T-cell (primary cell): ENCODE results near the gene MAP4K3. TPM values are rescaled to one million over a fixed set of nuclear protein-coding genes. Genes with fewer than 3 reads are reported as not detected.
A peak's percentile ranks its signal among the peaks of the same experiment; 100 is the strongest.

Experiments used
- ATAC-seq, 4 experiments: fragments of 200-7000 bp in 3 of 4; fragments of 150-1000 bp in 1 of 4; cut with Tn5 transposase; replicated peaks in 1 of 4; 1 replicate in 3 of 4; 2 replicates in 1 of 4; pipeline ENCODE4 v1.10.0; 2021; ENCODE audit warnings: moderate library complexity in 3 of 4, mild to moderate bottlenecking in 2 of 4, moderate number of reproducible peaks in 1 of 4
- CTCF ChIA-PET, 2 donors: fragments of 300-600 bp; sonication (Branson Sonifier 250); formaldehyde crosslinking; loops; one replicate each; lab custom pipeline; 2022; ENCODE audit warnings: antibody characterized with exemption in 2 of 2; lab: Charles Lee
- POLR2A ChIA-PET, 2 donors: fragments of 300-600 bp; sonication (Branson Sonifier 250); formaldehyde crosslinking; loops; one replicate each; lab custom pipeline; 2022; ENCODE audit warnings: antibody characterized with exemption in 2 of 2; lab: Charles Lee
- DNase-seq, 35 experiments: peaks; one replicate each; pipeline versions ENCODE4 v3.0.0 to v3.0.0-alpha.2; 2013 to 2023
- H3K27ac ChIP-seq: one replicate; pipeline ENCODE4 v1.5.1; 2013; ENCODE audit warnings: low read length
- H3K27me3 ChIP-seq, 2 experiments: replicated peaks in 1 of 2; 1 replicate in 1 of 2; 2 replicates in 1 of 2; pipeline versions ENCODE4 v1.6.1 to v1.7.0; 2013; ENCODE audit warnings: low read length in 1 of 2, mixed read lengths in 1 of 2; ENCODE audit not compliant: control insufficient read depth in 2 of 2, insufficient read depth in 2 of 2; ENCODE audit errors: extremely low read depth in 1 of 2
- H3K36me3 ChIP-seq, 2 donors: 1 replicate in 1 of 2; 2 replicates in 1 of 2; pipeline versions ENCODE4 v1.6.1 to v1.7.0; 2013; ENCODE audit warnings: low read length in 1 of 2; ENCODE audit not compliant: control insufficient read depth in 2 of 2, insufficient read depth in 1 of 2; ENCODE audit errors: extremely low read depth in 1 of 2
- H3K4me1 ChIP-seq, 2 experiments: 1 replicate in 1 of 2; 2 replicates in 1 of 2; pipeline versions ENCODE4 v1.6.1 to v1.7.0; 2013; ENCODE audit warnings: low read length in 2 of 2, mixed read lengths in 1 of 2; ENCODE audit not compliant: insufficient read depth in 2 of 2, control insufficient read depth in 1 of 2; ENCODE audit errors: extremely low read depth in 1 of 2
- H3K4me3 ChIP-seq, 2 donors: 1 replicate in 1 of 2; 2 replicates in 1 of 2; pipeline versions ENCODE4 v1.5.1 to v1.7.0; 2013; ENCODE audit warnings: mild to moderate bottlenecking in 2 of 2, low read length in 1 of 2, moderate library complexity in 1 of 2; ENCODE audit not compliant: control insufficient read depth in 1 of 2; ENCODE audit errors: extremely low read depth in 1 of 2
- H3K9me3 ChIP-seq: 2 replicates; pipeline ENCODE4 v1.7.0; 2013
- H3K27ac Mint-ChIP-seq, 2 donors: one replicate each; pipeline ENCODE4 v1.8.0; 2020 to 2021; ENCODE audit warnings: mild to moderate bottlenecking in 2 of 2, mixed read lengths in 2 of 2
- H3K27me3 Mint-ChIP-seq, 2 donors: one replicate each; pipeline ENCODE4 v1.8.0; 2021 to 2022; ENCODE audit warnings: mixed read lengths in 2 of 2
- H3K36me3 Mint-ChIP-seq: one replicate; pipeline ENCODE4 v1.8.0; 2021; ENCODE audit warnings: mixed read lengths
- H3K4me1 Mint-ChIP-seq, 3 donors: one replicate each; pipeline ENCODE4 v1.8.0; 2020 to 2022; ENCODE audit warnings: mixed read lengths in 3 of 3, mild to moderate bottlenecking in 1 of 3
- H3K4me3 Mint-ChIP-seq, 3 donors: one replicate each; pipeline ENCODE4 v1.8.0; 2020 to 2022; ENCODE audit warnings: mild to moderate bottlenecking in 3 of 3, mixed read lengths in 3 of 3, moderate library complexity in 3 of 3
- H3K9me3 Mint-ChIP-seq, 3 donors: one replicate each; pipeline ENCODE4 v1.8.0; 2020 to 2022; ENCODE audit warnings: mixed read lengths in 3 of 3
- WGBS: methylation state at CpG from one replicate; pipeline ENCODE4 v1.1.5; 2013; ENCODE audit warnings: missing lambda C conversion rate; ENCODE audit not compliant: insufficient coverage; 5-methylcytosine and 5-hydroxymethylcytosine counted together
- total RNA-seq, 35 experiments: library from RNA in 6 of 35; stranded (reverse) in 6 of 35; fragments of 120-200 nt in 1 of 35; gene quantifications; one replicate each; pipeline versions ENCODE4 v1.2.1 to v1.2.4 and lab custom pipeline; 2013 to 2026

The MAP4K3 gene
- total RNA-seq, 5 donors from 2014 or later (not counting 1 experiment from before 2014, with no cell fraction given) = 13.8 to 27.0 (median 17.4) TPM

GRCh38 chr2:39203382-39203781 is 233.7 kb downstream of the MAP4K3 start:
- peaks cover 5 to 14% (median 6%) of the 10 kb centered on the region in 3 donors for H3K9me3 Mint-ChIP-seq
- peaks cover 0 to 17% (median 2%) of the 10 kb centered on the region in 3 donors for H3K4me1 Mint-ChIP-seq
- no peaks in the 10 kb centered on the region for H3K27me3 ChIP-seq
- H3K4me3 Mint-ChIP-seq = peak overlapping the region in 1 of 3 donors; percentile 21
- ATAC-seq (no peak), DNase-seq (no peak)
- WGBS = 86% methylated on average over 4 of the region's 6 CpGs
- H3K4me1 ChIP-seq = peaks cover 0 to 3% of the 10 kb centered on the region in 2 experiments
- ChIA-PET POLR2A (interaction anchor here in 1 of 2 donors (0.5 kb wide), 1 partner anchor 90 kb away, joined by 4 read pairs; no protein-coding TSS in a partner anchor), CTCF (no interaction called here)
- no peaks in the 10 kb centered on the region for H3K9me3 ChIP-seq
- H3K36me3 ChIP-seq = no peaks in the 10 kb centered on the region
- peaks cover 2% of the 10 kb centered on the region for H3K36me3 Mint-ChIP-seq
- H3K27ac ChIP-seq = no peak overlapping the region
- H3K4me3 ChIP-seq = no peak overlapping the region
- no peaks in the 10 kb centered on the region for H3K27me3 Mint-ChIP-seq
- H3K27ac Mint-ChIP-seq = peak overlapping the region in 1 of 2 donors; percentile 17

GRCh38 chr2:39202639-39203369 is 234.3 kb downstream of the MAP4K3 start:
- no CpG with 5 or more reads among the region's 1 CpG for WGBS
- DNase-seq = no peak
- ChIA-PET POLR2A (interaction anchor here in 1 of 2 donors (0.5 kb wide), 1 partner anchor 90 kb away, joined by 4 read pairs; no protein-coding TSS in a partner anchor), CTCF (interaction anchor here in 1 of 2 donors (0.6 kb wide), 1 partner anchor 58 kb away, joined by 5 read pairs; no protein-coding TSS in a partner anchor)
- peaks cover 2% of the 10 kb centered on the region for H3K36me3 Mint-ChIP-seq
- Histone ChIP-seq H3K27me3 (no peaks in the 10 kb centered on the region), H3K4me3 (no peak overlapping the region), H3K27ac (no peak overlapping the region), H3K36me3 (no peaks in the 10 kb centered on the region), H3K9me3 (no peaks in the 10 kb centered on the region), H3K4me1 (peaks cover 0 to 3% of the 10 kb centered on the region in 2 experiments)
- H3K4me1 Mint-ChIP-seq = peaks cover 0 to 17% (median 2%) of the 10 kb centered on the region in 3 donors
- peak overlapping the region; percentile 11 to 35 for H3K27ac Mint-ChIP-seq
- no peak for ATAC-seq
- no peaks in the 10 kb centered on the region for H3K27me3 Mint-ChIP-seq
- H3K4me3 Mint-ChIP-seq = no peak overlapping the region
- peaks cover 5 to 14% (median 6%) of the 10 kb centered on the region in 3 donors for H3K9me3 Mint-ChIP-seq

Other genes with a start within 250 kb of the MAP4K3 start
- gene CDKL4, start 193.3 kb downstream of the MAP4K3 start, total RNA-seq = under 1 TPM in 3 of 5 donors, not detected in 2; 0.32 to 0.66 (median 0.39) TPM
- under 1 TPM in 3 of 5 donors, not detected in 2; 0.32 to 0.47 (median 0.45) TPM for gene TMEM178A, start 228.6 kb upstream of the MAP4K3 start, total RNA-seq